Astrocyte of the spinal cord (primary cell): ENCODE data around the gene THSD7B.

Source experiments
- DNase-seq: peaks from one replicate; pipeline ENCODE4 v3.0.0; 2011; ENCODE audit warnings: low read depth, low spot score
- H3K4me3 ChIP-seq: 2 replicates; pipeline ENCODE4 v1.5.1; 2011; ENCODE audit warnings: low read depth, mild to moderate bottlenecking, low read length, moderate library complexity
- CTCF ChIP-seq: IDR thresholded peaks from 2 replicates; pipeline ENCODE4 v1.5.1; 2012; ENCODE audit warnings: low read depth, mild to moderate bottlenecking, low read length, inconsistent platforms
- in situ Hi-C: cut with HindIII; loops from 2 replicates; pipeline ENCODE4 v1.10.0; 2017; ENCODE audit warnings: low sequenced_read_pairs

Gene THSD7B

GRCh38 chr2:137659616-137660015, 894.3 kb downstream of the THSD7B start:
- in situ Hi-C loops, result no loop called here

GRCh38 chr2:137670111-137670510, 904.8 kb downstream of the THSD7B start:
- in situ Hi-C loops, result no loop called here
- no peak overlapping the region for H3K4me3 ChIP-seq
- TF ChIP-seq CTCF, result no peak
- DNase-seq, result no peak

More at GRCh38 chr2:137659616-137660015, 894.3 kb downstream of the THSD7B start:
- H3K4me3 ChIP-seq, result no peak overlapping the region
- DNase-seq, result no peak
- no peak for TF ChIP-seq CTCF

- no peak for DNase-seq
- no peak overlapping the region for H3K4me3 ChIP-seq
- TF ChIP-seq CTCF, result no peak
- in situ Hi-C loops, result no loop called here
These were observed 907.7 kb downstream of the THSD7B start for GRCh38 chr2:137672989-137673552.

GRCh38 chr2:137674991-137675390, 909.6 kb downstream of the THSD7B start:
- no peak for DNase-seq
- in situ Hi-C loops, result no loop called here
- no peak for TF ChIP-seq CTCF
- no peak overlapping the region for H3K4me3 ChIP-seq

GRCh38 chr2:137675584-137676327, 910.4 kb downstream of the THSD7B start:
- no peak overlapping the region for H3K4me3 ChIP-seq
- in situ Hi-C loops, result no loop called here
- no peak for DNase-seq
- TF ChIP-seq CTCF, result no peak

- DNase-seq, result no peak
- in situ Hi-C loops, result no loop called here
- no peak overlapping the region for H3K4me3 ChIP-seq
- no peak for TF ChIP-seq CTCF
These were observed 911.0 kb downstream of the THSD7B start for GRCh38 chr2:137676346-137676745.
